ENCODE results near the gene ZNF614.
A peak's percentile ranks its signal among the peaks of the same experiment; 100 is the strongest.
"Not testable (repeated sequence)": the region's sequence is repeated elsewhere in the genome, so short reads cannot be mapped to it uniquely, and the experiment has no call there.

The ZNF614 gene

GRCh38 chr19:51986309-51987291 lies 41.6 kb downstream of the ZNF614 start, which contains the start of gene ZNF350:
TSS of gene ZNF350 (minus strand) at chr19:51986840. CDS start at chr19:51974360, 12,480 bp downstream.
- DNase-seq: peak; percentile 90

GRCh38 chr19:51983361-51983760 lies 44.8 kb downstream of the ZNF614 start:
- no peak for DNase-seq

- not testable (repeated sequence) for DNase-seq
These were observed 47.3 kb downstream of the ZNF614 start for GRCh38 chr19:51980926-51981325.

GRCh38 chr19:51980116-51980736 lies 48.0 kb downstream of the ZNF614 start:
- no peak for DNase-seq

GRCh38 chr19:51978882-51979281 lies 49.3 kb downstream of the ZNF614 start:
- DNase-seq: no peak

- DNase-seq: no peak
These were observed 50.8 kb downstream of the ZNF614 start for GRCh38 chr19:51977346-51977745.

GRCh38 chr19:51976852-51977251 lies 51.3 kb downstream of the ZNF614 start:
- no peak for DNase-seq

GRCh38 chr19:51975787-51976186 lies 52.4 kb downstream of the ZNF614 start:
- DNase-seq: not testable (repeated sequence)

GRCh38 chr19:51971624-51972023 lies 56.6 kb downstream of the ZNF614 start:
- no peak for DNase-seq

GRCh38 chr19:51970718-51971117 lies 57.5 kb downstream of the ZNF614 start:
- no peak for DNase-seq

GRCh38 chr19:51965583-51965982 lies 62.6 kb downstream of the ZNF614 start:
- DNase-seq: no peak

Data from right forelimb (tissue), 1 donor.